Measurements from ENCODE around the gene ANXA8L1.
"Not testable (repeated sequence)": the region's sequence is repeated elsewhere in the genome, so short reads cannot be mapped to it uniquely, and the experiment has no call there.

ANXA8L1 gene

DNA sequence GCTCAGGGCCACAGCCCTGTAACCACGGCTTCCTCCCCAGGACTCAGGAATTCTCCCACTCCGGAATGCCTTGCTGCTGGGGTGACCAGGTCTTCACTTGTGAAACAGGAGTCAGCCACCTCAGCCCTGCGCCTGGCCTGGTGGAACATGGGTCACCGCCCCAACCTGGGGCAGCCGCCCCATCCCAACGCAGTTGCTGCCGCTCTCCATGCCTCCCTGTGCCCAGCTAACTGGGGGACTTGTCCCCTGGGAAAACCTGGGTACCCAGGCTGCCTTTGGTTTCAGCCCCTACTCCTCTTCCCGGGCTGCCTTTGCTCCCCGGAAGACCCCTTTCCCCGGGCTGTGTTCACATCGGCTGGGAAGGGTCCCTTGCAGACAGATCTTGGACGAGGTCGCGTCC, 22.2 kb downstream of the ANXA8L1 start:
- not testable (repeated sequence) for DNase-seq (ENCODE audit: low read depth in 2 of 2)

GRCh38 chr10:46398212-46398886, 22.8 kb downstream of the ANXA8L1 start:
- DNase-seq (ENCODE audit: low read depth in 2 of 2): not testable (repeated sequence)

- not testable (repeated sequence) for DNase-seq (ENCODE audit: low read depth in 2 of 2)
Observed at GRCh38 chr10:46409556-46409955, 34.0 kb downstream of the ANXA8L1 start.

GRCh38 chr10:46411123-46411522, 35.5 kb downstream of the ANXA8L1 start:
- not testable (repeated sequence) for DNase-seq (ENCODE audit: low read depth in 2 of 2)

- DNase-seq (ENCODE audit: low read depth in 2 of 2): not testable (repeated sequence)
Observed at GRCh38 chr10:46412665-46413064, 37.1 kb downstream of the ANXA8L1 start.

- not testable (repeated sequence) for DNase-seq (ENCODE audit: low read depth in 2 of 2)
Observed at GRCh38 chr10:46415291-46415690, 39.7 kb downstream of the ANXA8L1 start.

- not testable (repeated sequence) for DNase-seq (ENCODE audit: low read depth in 2 of 2)
Observed at GRCh38 chr10:46418283-46418682, 42.7 kb downstream of the ANXA8L1 start.

- DNase-seq (ENCODE audit: low read depth in 2 of 2): not testable (repeated sequence)
Observed at GRCh38 chr10:46419570-46420379, 44.2 kb downstream of the ANXA8L1 start.

GRCh38 chr10:46423550-46423949, 48.0 kb downstream of the ANXA8L1 start:
- DNase-seq (ENCODE audit: low read depth in 2 of 2): not testable (repeated sequence)

DNA sequence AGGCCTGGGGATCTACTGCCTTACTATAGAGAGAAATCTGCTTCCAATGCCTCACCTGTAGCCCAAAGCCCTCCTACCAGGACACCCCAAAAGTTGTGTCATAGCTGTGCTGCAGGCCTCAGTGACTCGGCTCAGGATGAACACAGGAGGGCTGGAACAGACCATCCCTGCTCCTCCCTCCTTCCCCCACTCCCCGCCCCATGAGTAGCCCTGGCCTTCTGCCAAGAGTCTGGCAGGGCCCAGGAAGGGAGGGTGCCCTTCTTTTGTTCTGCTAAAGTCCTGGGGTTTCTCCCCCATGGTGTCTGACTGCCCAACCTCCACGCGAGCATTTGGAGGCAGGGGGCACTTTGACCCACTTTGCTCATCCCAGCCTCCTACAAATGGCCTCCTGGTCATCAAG, 65.4 kb downstream of the ANXA8L1 start:
- DNase-seq (ENCODE audit: low read depth in 2 of 2): not testable (repeated sequence)

Data from stimulated activated CD4-positive, alpha-beta T cell treated with anti-CD3 and anti-CD28 coated beads, Interleukin-1b, Interleukin-23, amount 100 ng/mL, for 1 hour (primary cell).